Endothelial cell of umbilical vein (primary cell): ENCODE measurements around the gene ZNF423. TPM values are rescaled to one million over a fixed set of nuclear protein-coding genes. Genes with fewer than 3 reads are reported as not detected.

Experiments used
- BruUV-seq: library from RNA; stranded (reverse); fragments of 400-500 nt; replicated peaks from 2 replicates; lab custom pipeline; 2021; lab: Mats Ljungman, UMichigan
- CTCF ChIA-PET: fragments of 300-600, 350-600 bp; sonication (Branson Sonifier 250); formaldehyde crosslinking; loops from one replicate; lab custom pipeline; 2021; ENCODE audit warnings: antibody characterized with exemption, inconsistent platforms; lab: Charles Lee
- POLR2A ChIA-PET: fragments of 300-600, 350-600 bp; sonication (Branson Sonifier 250); formaldehyde crosslinking; loops from one replicate; lab custom pipeline; 2021; ENCODE audit warnings: antibody characterized with exemption, inconsistent platforms; lab: Charles Lee
- DNase-seq: peaks from one replicate; pipeline ENCODE4 v3.0.0-alpha.2; 2011; ENCODE audit warnings: low read depth, low spot score
- FAIRE-seq: peaks from 2 replicates; lab custom pipeline; 2011; peaks lifted over from hg19 to GRCh38; lab: Jason Lieb, UNC
- H2AFZ ChIP-seq: 2 replicates; pipeline ENCODE4 v1.6.0; 2012; ENCODE audit warnings: low read depth, low read length, control low read depth, inconsistent platforms
- H3K27ac ChIP-seq: 2 replicates; pipeline ENCODE4 v1.5.1; 2011; ENCODE audit warnings: low read depth, mild to moderate bottlenecking, control low read depth, low read length, moderate library complexity; ENCODE audit not compliant: insufficient read depth
- H3K27me3 ChIP-seq, 2 experiments: 2 replicates each; pipeline versions ENCODE4 v1.6.0 to v1.6.1; 2011; ENCODE audit warnings: low read length in 2 of 2, mixed read lengths in 1 of 2; ENCODE audit not compliant: control insufficient read depth in 2 of 2, insufficient read depth in 2 of 2
- H3K36me3 ChIP-seq, 2 experiments: 2 replicates in 1 of 2; 3 replicates in 1 of 2; pipeline ENCODE4 v1.5.1; 2011; ENCODE audit warnings: low read length in 2 of 2, mild to moderate bottlenecking in 1 of 2, moderate library complexity in 1 of 2; ENCODE audit not compliant: control insufficient read depth in 2 of 2, insufficient read depth in 2 of 2; ENCODE audit errors: extremely low read depth in 1 of 2
- H3K4me1 ChIP-seq: 3 replicates; pipeline ENCODE4 v1.5.1; 2011; ENCODE audit warnings: mild to moderate bottlenecking, low read length; ENCODE audit not compliant: control insufficient read depth, insufficient read depth; ENCODE audit errors: extremely low read depth
- H3K4me2 ChIP-seq: 2 replicates; pipeline ENCODE4 v1.6.1; 2011; ENCODE audit warnings: low read length, control low read depth, mixed read lengths; ENCODE audit not compliant: insufficient read depth
- H3K4me3 ChIP-seq, 3 experiments: fragments of 200-600 bp in 1 of 3; sonication (generic), shearing (Covaris generic) in 1 of 3; replicated peaks in 1 of 3; 2 replicates each; pipeline ENCODE4 v1.5.1; 2011 to 2016; ENCODE audit warnings: control low read depth in 3 of 3, low read length in 3 of 3, mild to moderate bottlenecking in 2 of 3, inconsistent platforms in 1 of 3, low read depth in 1 of 3, moderate library complexity in 1 of 3; ENCODE audit not compliant: insufficient read depth in 1 of 3
- H3K79me2 ChIP-seq: 2 replicates; pipeline ENCODE4 v1.6.0; 2012; ENCODE audit warnings: low read length, inconsistent platforms; ENCODE audit not compliant: control insufficient read depth, insufficient read depth
- H3K9ac ChIP-seq: replicated peaks from 2 replicates; pipeline ENCODE3; 2011; ENCODE audit warnings: low read length, control low read depth; ENCODE audit not compliant: insufficient read depth; ENCODE audit errors: extremely low read depth
- H3K9me1 ChIP-seq: replicated peaks from 3 replicates; pipeline ENCODE4 v1.6.0; 2011; ENCODE audit warnings: mild to moderate bottlenecking, low read length; ENCODE audit not compliant: control insufficient read depth, insufficient read depth; ENCODE audit errors: extremely low read depth
- H3K9me3 ChIP-seq: replicated peaks from 2 replicates; pipeline ENCODE4 v1.5.1; 2012; ENCODE audit warnings: low read length, inconsistent platforms; ENCODE audit not compliant: control insufficient read depth, insufficient read depth
- H4K20me1 ChIP-seq: replicated peaks from 2 replicates; pipeline ENCODE3; 2011; ENCODE audit warnings: mild to moderate bottlenecking, low read length; ENCODE audit not compliant: control insufficient read depth, insufficient read depth; ENCODE audit errors: extremely low read depth
- EZH2 ChIP-seq: IDR thresholded peaks from 2 replicates; pipeline ENCODE4 v1.6.1; 2012; ENCODE audit warnings: borderline replicate concordance, low read depth, mild to moderate bottlenecking, moderate library complexity, low read length, inconsistent platforms; ENCODE audit not compliant: severe bottlenecking
- FOS ChIP-seq: IDR thresholded peaks from 2 replicates; pipeline ENCODE4 v1.6.1; 2011; ENCODE audit warnings: mild to moderate bottlenecking, low read length, moderate library complexity, borderline replicate concordance; ENCODE audit not compliant: insufficient read depth
- GATA2 ChIP-seq: IDR thresholded peaks from 2 replicates; pipeline ENCODE4 v1.7.0; 2011; ENCODE audit warnings: low read depth, mild to moderate bottlenecking, moderate library complexity, mixed read lengths, low read length; ENCODE audit not compliant: insufficient read length, insufficient read depth
- JUN ChIP-seq: IDR thresholded peaks from 2 replicates; pipeline ENCODE4 v1.6.1; 2011; ENCODE audit warnings: borderline replicate concordance, low read depth; ENCODE audit not compliant: insufficient read length, insufficient read depth
- MYC ChIP-seq: IDR thresholded peaks from one replicate; pipeline ENCODE4 v1.6.1; 2011; ENCODE audit warnings: mild to moderate bottlenecking, low read depth, low read length
- POLR2A ChIP-seq: IDR thresholded peaks from 2 replicates; pipeline ENCODE4 v1.6.1; 2012; ENCODE audit warnings: low read depth, mild to moderate bottlenecking, control low read depth, low read length
- POLR2AphosphoS5 ChIP-seq: IDR thresholded peaks from 2 replicates; pipeline ENCODE4 v1.6.1; 2012; ENCODE audit warnings: low read depth, mild to moderate bottlenecking, control low read depth, low read length, moderate library complexity; ENCODE audit not compliant: insufficient read depth
- dilution Hi-C: fragments of 300-500 bp; cut with MboI; formaldehyde crosslinking; loops from one replicate; pipeline ENCODE4 v1.15.0; 2019; ENCODE audit warnings: low sequenced_read_pairs; ENCODE audit not compliant: extremely low pct_ligation_motif_present
- intact Hi-C: fragments of 100-400 bp; cut with micrococcal nuclease; formaldehyde crosslinking; loops from one replicate; pipeline ENCODE4 v1.10.0; 2022
- polyA plus RNA-seq, 4 experiments: library from polyadenylated mRNA; depleted of rRNA in 3 of 4; stranded (reverse) in 3 of 4; unstranded in 1 of 4; fragments of >200 nt; gene quantifications; 2 replicates each; pipeline versions ENCODE4 v1.2.1 to v1.2.3, GENCODE V29; 2011 to 2012; ENCODE audit warnings: missing spikeins in 1 of 4
- total RNA-seq: library from RNA; stranded (reverse); gene quantifications from 2 replicates; pipeline ENCODE4 v1.2.3, GENCODE V29; 2021
- TF ChIP-seq, protein P1 (sequence below), 2 donors: IDR thresholded peaks; 1 replicate in 1 of 2; 2 replicates in 1 of 2; pipeline ENCODE4 v1.5.1; 2011; ENCODE audit warnings: low read length in 2 of 2, mild to moderate bottlenecking in 2 of 2, moderate library complexity in 2 of 2, control low read depth in 1 of 2, inconsistent platforms in 1 of 2, low read depth in 1 of 2; ENCODE audit not compliant: insufficient read depth in 1 of 2; ENCODE audit errors: extremely low read depth in 1 of 2
- TF ChIP-seq, protein P2 (sequence below): IDR thresholded peaks from 2 replicates; pipeline ENCODE4 v1.6.1; 2011; ENCODE audit not compliant: insufficient read depth, insufficient read length

ZNF423 gene
- total and polyA plus RNA-seq, 2 donors (not counting 3 experiments of a cell fraction or from before 2014, with no cell fraction given) = 2.2 to 8.1 TPM

DNA sequence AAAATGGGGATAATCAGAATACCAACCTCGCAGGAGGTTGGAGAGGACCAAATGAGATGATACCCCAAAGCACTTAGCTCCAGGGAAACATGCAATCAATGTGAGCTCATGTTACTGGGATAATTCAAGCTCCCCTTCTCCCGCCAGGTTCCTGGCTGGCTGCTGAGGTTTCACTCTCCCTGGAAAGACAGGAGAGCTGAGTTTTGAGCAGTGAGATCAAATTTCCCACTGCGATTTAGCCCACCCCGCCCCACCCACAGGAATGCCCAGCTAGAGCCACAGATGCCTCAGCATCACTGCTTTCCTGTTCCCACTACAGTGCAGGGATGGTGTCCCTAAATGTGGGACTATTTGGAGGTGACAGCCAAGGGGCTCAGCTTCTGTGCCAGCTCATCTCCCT lies 56.7 kb downstream of the ZNF423 start:
- Histone ChIP-seq H3K4me3 (no peak overlapping the region), H3K9me1 (no peaks in the 10 kb centered on the region), H4K20me1 (no peaks in the 10 kb centered on the region), H3K27ac (no peak overlapping the region), H3K9ac (no peak overlapping the region), H3K27me3 (no peaks in the 10 kb centered on the region), H3K79me2 (no peaks in the 10 kb centered on the region), H2AFZ (no peak overlapping the region), H3K4me2 (no peak overlapping the region), H3K36me3 (no peaks in the 10 kb centered on the region), H3K4me1 (no peaks in the 10 kb centered on the region), H3K9me3 (no peaks in the 10 kb centered on the region)
- DNase-seq = no peak
- FAIRE-seq = no peak
- dilution Hi-C loops = no loop called here
- intact Hi-C loops = no loop called here
- TF ChIP-seq, protein P1, sequence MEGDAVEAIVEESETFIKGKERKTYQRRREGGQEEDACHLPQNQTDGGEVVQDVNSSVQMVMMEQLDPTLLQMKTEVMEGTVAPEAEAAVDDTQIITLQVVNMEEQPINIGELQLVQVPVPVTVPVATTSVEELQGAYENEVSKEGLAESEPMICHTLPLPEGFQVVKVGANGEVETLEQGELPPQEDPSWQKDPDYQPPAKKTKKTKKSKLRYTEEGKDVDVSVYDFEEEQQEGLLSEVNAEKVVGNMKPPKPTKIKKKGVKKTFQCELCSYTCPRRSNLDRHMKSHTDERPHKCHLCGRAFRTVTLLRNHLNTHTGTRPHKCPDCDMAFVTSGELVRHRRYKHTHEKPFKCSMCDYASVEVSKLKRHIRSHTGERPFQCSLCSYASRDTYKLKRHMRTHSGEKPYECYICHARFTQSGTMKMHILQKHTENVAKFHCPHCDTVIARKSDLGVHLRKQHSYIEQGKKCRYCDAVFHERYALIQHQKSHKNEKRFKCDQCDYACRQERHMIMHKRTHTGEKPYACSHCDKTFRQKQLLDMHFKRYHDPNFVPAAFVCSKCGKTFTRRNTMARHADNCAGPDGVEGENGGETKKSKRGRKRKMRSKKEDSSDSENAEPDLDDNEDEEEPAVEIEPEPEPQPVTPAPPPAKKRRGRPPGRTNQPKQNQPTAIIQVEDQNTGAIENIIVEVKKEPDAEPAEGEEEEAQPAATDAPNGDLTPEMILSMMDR (IDR thresholded peaks at IDR 0.05; ENCODE audit: extremely low read depth in 1 of 2, insufficient read depth in 1 of 2, low read depth in 1 of 2, low read length in 2 of 2) = no peak
- no peak for TF ChIP-seq JUN
- no peak for TF ChIP-seq POLR2AphosphoS5
- TF ChIP-seq, protein P2, sequence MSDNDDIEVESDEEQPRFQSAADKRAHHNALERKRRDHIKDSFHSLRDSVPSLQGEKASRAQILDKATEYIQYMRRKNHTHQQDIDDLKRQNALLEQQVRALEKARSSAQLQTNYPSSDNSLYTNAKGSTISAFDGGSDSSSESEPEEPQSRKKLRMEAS = no peak
- no TSS peak for BruUV-seq
- POLR2A ChIA-PET = interaction anchor here (0.6 kb wide), 1 partner anchor 13 kb away, joined by 3 read pairs; no protein-coding TSS in a partner anchor
- CTCF ChIA-PET = interaction anchor here (1.3 kb wide), 1 partner anchor 58 kb away, joined by 4 read pairs; no protein-coding TSS in a partner anchor

DNA sequence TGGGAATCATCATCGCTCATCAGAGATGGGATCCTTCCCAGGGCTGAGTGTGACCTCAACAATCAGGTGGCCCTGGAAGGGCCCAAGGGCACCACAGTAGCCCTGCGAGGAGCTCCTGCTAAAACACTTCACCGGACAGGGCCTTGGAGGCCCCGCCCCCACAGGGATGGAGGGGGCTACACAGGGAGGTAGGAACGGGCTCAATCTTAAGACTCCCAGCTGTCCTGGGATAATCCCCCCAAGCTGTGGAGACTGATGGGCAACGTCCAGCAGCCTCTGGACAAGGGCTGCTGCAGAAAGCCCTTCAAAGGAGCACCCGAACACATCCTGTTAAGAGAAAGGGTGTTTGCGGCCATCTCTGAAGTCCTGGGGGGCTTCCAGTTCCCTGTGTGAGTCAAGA lies 60.4 kb downstream of the ZNF423 start:
- Histone ChIP-seq H3K9me3 (no peaks in the 10 kb centered on the region), H4K20me1 (no peaks in the 10 kb centered on the region), H3K79me2 (no peaks in the 10 kb centered on the region), H3K9ac (no peak overlapping the region), H3K36me3 (no peaks in the 10 kb centered on the region), H3K27me3 (no peaks in the 10 kb centered on the region), H3K27ac (no peak overlapping the region), H3K9me1 (no peaks in the 10 kb centered on the region), H3K4me3 (no peak overlapping the region), H2AFZ (no peak overlapping the region), H3K4me2 (no peak overlapping the region), H3K4me1 (no peaks in the 10 kb centered on the region)
- FAIRE-seq (no peak), DNase-seq (no peak)
- no TSS peak for BruUV-seq
- CTCF ChIA-PET = interaction anchor here (0.6 kb wide), 1 partner anchor 219 kb away, joined by 3 read pairs; no protein-coding TSS in a partner anchor
- TF ChIP-seq FOS (no peak), POLR2A (no peak), EZH2 (no peak), JUN (no peak), GATA2 (no peak), POLR2AphosphoS5 (no peak), MYC (no peak)
- TF ChIP-seq, protein P1 (IDR thresholded peaks at IDR 0.05; ENCODE audit: extremely low read depth in 1 of 2, insufficient read depth in 1 of 2, low read depth in 1 of 2, low read length in 2 of 2) = no peak
- TF ChIP-seq, protein P2 = no peak
- intact Hi-C loops = no loop called here
- POLR2A ChIA-PET = no interaction called here
- dilution Hi-C loops = no loop called here
